Putamen (tissue), 1 donor: ENCODE results near the gene ARL6IP5.

ENCODE experiments used
- DNase-seq: peaks from one replicate; pipeline ENCODE4 v3.0.0-alpha.2; 2016; ENCODE audit warnings: low spot score

Gene ARL6IP5

DNA sequence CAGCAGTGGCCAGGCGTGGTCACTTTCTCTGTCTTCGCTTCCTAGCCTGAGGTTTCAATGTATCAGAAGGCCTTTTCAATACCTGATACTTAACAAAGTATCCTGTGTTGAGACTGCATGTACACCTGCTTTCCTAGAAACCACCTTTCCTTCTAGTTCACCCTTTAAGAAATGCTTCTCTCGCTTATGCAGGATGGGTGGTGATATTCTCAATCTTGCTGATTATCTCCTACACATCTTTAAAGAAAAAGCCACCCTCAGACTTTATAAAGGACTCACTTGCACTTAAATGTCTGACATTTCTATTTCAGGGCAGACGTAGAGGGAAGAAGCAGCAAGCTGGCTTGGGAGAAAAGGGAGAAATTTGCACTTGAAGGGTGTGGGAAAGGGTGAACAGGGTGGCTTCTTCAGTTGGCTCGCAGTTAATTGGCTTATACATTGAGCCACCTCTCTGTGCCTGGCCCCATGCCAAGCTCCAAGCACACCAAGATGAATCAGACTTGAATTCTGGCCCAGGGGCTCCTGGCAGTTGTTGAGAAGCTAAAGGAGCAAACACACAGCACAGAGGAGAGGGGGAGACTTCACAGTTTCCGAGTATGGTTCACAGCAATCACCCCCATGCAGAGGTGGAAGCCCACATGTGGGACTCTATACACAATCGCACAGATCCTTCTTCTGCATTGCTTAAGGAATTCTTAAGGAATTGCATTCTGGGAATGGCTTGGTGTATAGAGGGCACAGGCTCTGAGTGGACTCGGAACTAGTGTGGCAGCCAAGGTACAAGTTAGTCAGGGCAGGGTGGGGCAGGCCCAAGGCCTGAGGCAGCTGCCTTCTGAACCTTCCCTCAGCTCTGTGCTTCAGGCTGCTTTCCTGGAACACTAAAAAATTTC lies 1.3 kb downstream of the ARL6IP5 start:
- peak; percentile 83 for DNase-seq

DNA sequence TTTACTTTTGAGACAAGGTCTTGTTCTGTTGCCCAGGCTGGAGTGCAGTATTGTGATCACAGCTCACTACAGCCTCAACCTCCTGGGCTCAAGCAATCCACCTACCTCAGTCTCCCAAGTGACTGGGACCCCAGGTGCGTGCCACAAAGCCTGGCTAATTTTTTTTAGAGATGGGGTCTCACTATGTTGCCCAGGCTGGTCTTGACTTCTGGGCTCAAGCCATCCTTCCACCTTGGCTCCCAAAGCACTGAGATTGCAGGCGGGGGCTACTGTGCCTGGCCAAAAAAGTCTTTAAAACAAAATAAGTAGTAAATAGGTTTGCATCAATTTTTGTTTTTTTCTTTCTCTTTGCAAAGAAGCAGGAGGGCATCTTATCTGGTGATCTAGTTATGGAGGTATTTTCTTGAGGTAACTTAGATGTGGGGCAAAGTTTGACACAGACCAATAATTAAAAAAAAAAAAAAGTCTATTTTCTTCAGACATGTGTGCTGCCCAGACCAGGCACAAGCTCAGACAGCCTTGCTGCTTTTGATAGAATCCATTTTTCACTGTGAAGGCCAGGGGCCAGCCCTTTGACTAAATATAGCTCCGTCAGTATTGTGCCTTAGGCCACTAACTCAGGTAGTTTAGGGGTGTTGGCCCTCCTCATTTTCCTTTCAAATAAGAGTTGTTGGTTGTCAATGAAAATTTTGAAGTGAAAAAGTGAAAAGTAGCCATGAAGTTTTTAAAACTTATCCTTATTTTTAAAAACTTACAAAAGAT lies 2.5 kb downstream of the ARL6IP5 start:
- no peak for DNase-seq

- DNase-seq: no peak
These were observed 3.3 kb downstream of the ARL6IP5 start for GRCh38 chr3:69088063-69088462.

GRCh38 chr3:69090021-69090420 lies 5.3 kb downstream of the ARL6IP5 start:
- DNase-seq: no peak

- no peak for DNase-seq
These were observed 6.8 kb downstream of the ARL6IP5 start for GRCh38 chr3:69091389-69092029.

GRCh38 chr3:69092030-69092516 lies 7.3 kb downstream of the ARL6IP5 start:
- peak; percentile 76 for DNase-seq

DNA sequence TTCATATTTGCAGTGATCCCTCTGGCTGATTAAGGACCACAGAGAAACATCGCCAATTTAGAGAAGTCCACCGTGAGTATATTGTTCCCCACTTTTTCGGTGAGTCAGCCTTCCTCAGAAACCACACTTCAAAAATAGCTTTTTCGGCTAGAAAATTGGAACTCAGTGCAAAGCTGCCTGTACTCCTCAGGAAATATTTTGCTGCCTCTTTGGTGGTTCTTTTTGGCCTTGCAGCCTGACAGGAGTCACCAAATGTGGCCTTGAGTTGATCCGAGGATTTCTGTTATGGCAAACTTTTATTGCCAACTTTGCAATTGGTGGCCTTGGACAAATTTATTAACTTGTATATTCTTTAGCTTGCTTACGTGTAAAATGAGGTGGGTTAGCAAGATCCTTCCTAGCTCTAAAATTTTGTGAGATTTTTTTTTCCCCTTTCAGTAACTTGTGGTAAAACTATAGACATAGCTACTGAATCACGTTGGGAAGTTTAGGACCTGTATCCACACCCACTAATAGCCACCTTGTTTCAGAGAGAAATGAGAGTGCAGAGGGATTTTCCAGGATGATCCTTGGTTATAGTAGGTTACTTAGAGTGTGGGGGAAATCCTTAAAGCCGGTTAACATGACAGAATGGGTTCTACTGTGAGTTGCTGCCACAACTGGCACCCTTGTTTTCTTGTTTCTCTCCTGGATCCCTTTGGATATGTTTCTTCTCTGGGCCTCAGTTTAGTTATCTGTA lies 9.9 kb downstream of the ARL6IP5 start:
- no peak for DNase-seq

DNA sequence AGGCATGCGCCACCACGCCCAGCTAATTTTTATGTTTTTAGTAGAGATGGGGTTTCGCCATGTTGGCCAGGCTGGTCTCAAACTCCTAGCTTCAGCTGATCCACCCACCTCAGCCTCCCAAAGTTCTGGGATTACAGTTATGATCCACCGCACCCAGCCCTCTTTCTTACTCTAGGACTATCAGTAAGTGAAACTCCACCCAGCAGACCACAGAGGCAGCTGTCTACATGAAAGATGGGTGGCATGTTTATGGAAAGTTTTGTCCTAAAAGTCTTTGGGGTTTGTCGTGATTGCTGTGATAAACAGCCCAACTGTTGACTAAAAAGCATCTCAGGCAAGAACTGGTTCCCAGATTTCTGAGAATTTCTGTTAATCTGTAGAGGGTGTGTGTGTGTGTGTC lies 10.9 kb downstream of the ARL6IP5 start:
- no peak for DNase-seq

DNA sequence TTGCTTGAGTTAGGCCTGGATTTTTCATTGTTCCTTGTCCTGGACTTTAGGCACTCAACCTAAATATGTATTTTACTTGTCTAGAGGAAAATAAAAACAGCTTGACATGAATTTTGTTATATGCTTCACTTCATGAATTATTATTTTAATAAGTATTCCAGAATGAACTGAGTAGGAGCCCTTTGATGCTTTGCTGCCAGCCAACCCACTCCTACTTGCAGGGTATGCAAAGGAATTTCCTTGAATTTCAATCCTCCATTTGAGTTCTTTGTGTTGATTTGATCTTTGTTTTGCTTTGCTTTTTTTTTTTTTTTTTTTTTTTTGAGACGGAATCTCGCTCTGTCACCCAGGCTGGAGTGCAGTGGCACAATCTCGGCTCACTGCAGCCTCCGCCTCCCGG lies 11.6 kb downstream of the ARL6IP5 start:
- no peak for DNase-seq

GRCh38 chr3:69097407-69098086 lies 12.8 kb downstream of the ARL6IP5 start:
- DNase-seq: no peak

GRCh38 chr3:69099576-69099975 lies 14.8 kb downstream of the ARL6IP5 start:
- no peak for DNase-seq

DNA sequence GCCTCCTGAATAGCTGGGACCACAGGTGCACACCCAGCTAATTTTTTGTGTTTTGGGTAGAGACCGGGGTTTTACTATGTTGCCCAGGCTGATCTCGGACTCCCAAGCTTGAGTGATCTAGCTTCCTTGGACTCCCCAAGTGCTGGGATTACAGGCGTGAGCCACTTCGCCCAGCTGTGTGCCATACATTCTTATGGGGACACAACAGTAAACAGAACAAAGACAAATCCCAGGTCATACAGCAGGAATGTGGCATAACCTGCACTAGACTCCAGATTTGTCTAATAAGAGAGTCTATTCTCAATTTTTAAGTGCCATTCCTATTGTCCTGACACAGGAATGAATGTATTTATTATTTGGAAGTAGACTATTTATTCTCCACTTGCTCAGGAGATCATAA lies 17.6 kb downstream of the ARL6IP5 start:
- DNase-seq: no peak

- DNase-seq: no peak
These were observed 18.4 kb downstream of the ARL6IP5 start for GRCh38 chr3:69103123-69103522.

DNA sequence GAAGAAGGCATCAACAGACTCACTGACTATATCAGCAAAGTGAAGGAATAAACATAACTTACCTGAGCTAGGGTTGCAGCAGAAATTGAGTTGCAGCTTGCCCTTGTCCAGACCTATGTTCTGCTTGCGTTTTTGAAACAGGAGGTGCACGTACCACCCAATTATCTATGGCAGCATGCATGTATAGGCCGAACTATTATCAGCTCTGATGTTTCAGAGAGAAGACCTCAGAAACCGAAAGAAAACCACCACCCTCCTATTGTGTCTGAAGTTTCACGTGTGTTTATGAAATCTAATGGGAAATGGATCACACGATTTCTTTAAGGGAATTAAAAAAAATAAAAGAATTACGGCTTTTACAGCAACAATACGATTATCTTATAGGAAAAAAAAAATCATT lies 19.8 kb downstream of the ARL6IP5 start:
- no peak for DNase-seq

- DNase-seq: no peak
These were observed 20.6 kb downstream of the ARL6IP5 start for GRCh38 chr3:69105320-69105719.

DNA sequence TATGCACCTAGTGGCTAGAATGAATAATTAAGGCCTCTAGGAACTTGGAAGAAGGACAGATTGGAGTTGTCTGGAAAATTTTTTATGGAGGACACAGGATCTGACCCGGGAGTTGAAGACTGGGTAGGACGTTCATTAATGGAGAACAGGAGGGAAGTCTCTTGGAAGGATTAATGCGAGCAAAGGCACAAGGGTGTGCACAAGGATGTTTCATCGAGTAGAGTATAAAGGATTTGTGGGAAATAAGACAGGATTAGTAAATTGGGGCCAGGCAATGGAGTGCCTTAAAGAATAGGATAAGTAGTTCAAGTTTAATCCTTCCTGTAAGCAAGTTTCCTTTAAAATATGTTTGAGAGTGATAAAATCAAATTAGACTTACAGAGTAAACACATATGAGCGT lies 23.1 kb downstream of the ARL6IP5 start:
- no peak for DNase-seq

GRCh38 chr3:69108811-69109210 lies 24.1 kb downstream of the ARL6IP5 start:
- DNase-seq: no peak

- no peak for DNase-seq
These were observed 26.3 kb downstream of the ARL6IP5 start for GRCh38 chr3:69110941-69111546.

DNA sequence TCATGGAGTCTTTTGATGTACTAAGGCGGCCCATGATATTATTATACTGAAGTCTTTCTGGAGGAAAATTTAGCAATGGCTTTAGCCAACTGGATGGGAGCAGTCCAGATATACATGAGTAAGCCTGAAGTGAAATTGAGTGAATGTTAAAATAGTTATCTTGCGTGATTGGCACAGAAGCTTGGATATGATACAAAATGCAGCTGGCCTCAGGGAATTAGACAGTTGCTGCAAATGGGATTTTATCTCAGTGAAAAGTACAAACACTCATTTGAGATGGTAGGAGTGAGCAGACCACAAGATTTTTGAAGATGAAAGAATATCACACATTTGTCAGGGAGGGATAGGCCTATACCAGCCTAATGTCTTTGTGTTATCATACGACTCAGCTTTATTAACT lies 28.8 kb downstream of the ARL6IP5 start:
- no peak for DNase-seq

- no peak for DNase-seq
These were observed 31.0 kb downstream of the ARL6IP5 start for GRCh38 chr3:69115731-69116130.

GRCh38 chr3:69116162-69116561 lies 31.4 kb downstream of the ARL6IP5 start:
- DNase-seq: peak; percentile 69
